Measurements from ENCODE around the gene IER3. TPM values are rescaled to one million over a fixed set of nuclear protein-coding genes. Genes with fewer than 3 reads are reported as not detected.
A peak's percentile ranks its signal among the peaks of the same experiment; 100 is the strongest.

The IER3 gene
- total and polyA plus RNA-seq, 9 of the 15 experiments (the other 6 are each of a cell fraction or from before 2014, with no cell fraction given): 1.5 to 30.0 (median 11.5) TPM

DNA sequence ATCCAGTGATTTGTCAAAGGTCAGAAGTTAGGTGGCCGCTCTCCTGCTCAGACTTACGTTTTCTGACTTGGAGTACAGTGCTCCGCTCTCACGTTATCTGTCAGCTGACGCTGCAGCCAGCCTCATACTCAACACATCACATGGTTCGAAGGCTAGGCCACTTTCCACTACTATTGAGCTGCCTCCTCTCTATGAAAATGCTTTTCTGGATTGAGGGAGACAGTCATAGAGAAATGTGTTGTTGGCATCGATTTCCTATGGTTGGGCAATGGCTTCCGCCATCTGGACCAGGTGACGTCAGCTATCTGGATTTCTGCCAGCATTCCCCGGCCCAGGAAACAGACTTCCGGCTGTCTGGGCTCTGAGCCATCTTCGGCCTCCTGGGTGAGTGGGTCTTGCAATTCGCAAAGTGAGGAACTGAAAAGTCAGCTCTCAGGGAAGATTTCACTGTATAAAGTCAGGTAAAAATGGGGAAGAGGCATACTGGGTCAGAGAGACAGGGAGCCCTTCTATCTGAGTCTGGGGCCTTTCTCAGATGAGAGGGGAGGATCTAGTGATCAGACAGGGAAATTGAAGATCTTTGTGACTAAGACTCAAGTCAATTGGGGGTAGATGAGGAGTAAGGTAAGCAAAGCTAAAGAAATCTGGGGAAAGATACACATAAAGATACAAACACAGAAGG lies 37.5 kb upstream of the IER3 start (continued):
- TF ChIP-seq, protein P1, sequence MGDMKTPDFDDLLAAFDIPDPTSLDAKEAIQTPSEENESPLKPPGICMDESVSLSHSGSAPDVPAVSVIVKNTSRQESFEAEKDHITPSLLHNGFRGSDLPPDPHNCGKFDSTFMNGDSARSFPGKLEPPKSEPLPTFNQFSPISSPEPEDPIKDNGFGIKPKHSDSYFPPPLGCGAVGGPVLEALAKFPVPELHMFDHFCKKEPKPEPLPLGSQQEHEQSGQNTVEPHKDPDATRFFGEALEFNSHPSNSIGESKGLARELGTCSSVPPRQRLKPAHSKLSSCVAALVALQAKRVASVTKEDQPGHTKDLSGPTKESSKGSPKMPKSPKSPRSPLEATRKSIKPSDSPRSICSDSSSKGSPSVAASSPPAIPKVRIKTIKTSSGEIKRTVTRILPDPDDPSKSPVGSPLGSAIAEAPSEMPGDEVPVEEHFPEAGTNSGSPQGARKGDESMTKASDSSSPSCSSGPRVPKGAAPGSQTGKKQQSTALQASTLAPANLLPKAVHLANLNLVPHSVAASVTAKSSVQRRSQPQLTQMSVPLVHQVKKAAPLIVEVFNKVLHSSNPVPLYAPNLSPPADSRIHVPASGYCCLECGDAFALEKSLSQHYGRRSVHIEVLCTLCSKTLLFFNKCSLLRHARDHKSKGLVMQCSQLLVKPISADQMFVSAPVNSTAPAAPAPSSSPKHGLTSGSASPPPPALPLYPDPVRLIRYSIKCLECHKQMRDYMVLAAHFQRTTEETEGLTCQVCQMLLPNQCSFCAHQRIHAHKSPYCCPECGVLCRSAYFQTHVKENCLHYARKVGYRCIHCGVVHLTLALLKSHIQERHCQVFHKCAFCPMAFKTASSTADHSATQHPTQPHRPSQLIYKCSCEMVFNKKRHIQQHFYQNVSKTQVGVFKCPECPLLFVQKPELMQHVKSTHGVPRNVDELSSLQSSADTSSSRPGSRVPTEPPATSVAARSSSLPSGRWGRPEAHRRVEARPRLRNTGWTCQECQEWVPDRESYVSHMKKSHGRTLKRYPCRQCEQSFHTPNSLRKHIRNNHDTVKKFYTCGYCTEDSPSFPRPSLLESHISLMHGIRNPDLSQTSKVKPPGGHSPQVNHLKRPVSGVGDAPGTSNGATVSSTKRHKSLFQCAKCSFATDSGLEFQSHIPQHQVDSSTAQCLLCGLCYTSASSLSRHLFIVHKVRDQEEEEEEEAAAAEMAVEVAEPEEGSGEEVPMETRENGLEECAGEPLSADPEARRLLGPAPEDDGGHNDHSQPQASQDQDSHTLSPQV (IDR thresholded peaks at IDR 0.05): peak; percentile 99
- TF ChIP-seq, protein P2, sequence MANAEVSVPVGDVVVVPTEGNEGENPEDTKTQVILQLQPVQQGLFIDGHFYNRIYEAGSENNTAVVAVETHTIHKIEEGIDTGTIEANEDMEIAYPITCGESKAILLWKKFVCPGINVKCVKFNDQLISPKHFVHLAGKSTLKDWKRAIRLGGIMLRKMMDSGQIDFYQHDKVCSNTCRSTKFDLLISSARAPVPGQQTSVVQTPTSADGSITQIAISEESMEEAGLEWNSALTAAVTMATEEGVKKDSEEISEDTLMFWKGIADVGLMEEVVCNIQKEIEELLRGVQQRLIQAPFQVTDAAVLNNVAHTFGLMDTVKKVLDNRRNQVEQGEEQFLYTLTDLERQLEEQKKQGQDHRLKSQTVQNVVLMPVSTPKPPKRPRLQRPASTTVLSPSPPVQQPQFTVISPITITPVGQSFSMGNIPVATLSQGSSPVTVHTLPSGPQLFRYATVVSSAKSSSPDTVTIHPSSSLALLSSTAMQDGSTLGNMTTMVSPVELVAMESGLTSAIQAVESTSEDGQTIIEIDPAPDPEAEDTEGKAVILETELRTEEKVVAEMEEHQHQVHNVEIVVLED (CRISPR knock-in tag; IDR thresholded peaks at IDR 0.05): peak; percentile 62
- TF ChIP-seq NCOA4 (IDR thresholded peaks at IDR 0.05; ENCODE audit: partially characterized antibody): no peak
- TF ChIP-seq, protein P3, sequence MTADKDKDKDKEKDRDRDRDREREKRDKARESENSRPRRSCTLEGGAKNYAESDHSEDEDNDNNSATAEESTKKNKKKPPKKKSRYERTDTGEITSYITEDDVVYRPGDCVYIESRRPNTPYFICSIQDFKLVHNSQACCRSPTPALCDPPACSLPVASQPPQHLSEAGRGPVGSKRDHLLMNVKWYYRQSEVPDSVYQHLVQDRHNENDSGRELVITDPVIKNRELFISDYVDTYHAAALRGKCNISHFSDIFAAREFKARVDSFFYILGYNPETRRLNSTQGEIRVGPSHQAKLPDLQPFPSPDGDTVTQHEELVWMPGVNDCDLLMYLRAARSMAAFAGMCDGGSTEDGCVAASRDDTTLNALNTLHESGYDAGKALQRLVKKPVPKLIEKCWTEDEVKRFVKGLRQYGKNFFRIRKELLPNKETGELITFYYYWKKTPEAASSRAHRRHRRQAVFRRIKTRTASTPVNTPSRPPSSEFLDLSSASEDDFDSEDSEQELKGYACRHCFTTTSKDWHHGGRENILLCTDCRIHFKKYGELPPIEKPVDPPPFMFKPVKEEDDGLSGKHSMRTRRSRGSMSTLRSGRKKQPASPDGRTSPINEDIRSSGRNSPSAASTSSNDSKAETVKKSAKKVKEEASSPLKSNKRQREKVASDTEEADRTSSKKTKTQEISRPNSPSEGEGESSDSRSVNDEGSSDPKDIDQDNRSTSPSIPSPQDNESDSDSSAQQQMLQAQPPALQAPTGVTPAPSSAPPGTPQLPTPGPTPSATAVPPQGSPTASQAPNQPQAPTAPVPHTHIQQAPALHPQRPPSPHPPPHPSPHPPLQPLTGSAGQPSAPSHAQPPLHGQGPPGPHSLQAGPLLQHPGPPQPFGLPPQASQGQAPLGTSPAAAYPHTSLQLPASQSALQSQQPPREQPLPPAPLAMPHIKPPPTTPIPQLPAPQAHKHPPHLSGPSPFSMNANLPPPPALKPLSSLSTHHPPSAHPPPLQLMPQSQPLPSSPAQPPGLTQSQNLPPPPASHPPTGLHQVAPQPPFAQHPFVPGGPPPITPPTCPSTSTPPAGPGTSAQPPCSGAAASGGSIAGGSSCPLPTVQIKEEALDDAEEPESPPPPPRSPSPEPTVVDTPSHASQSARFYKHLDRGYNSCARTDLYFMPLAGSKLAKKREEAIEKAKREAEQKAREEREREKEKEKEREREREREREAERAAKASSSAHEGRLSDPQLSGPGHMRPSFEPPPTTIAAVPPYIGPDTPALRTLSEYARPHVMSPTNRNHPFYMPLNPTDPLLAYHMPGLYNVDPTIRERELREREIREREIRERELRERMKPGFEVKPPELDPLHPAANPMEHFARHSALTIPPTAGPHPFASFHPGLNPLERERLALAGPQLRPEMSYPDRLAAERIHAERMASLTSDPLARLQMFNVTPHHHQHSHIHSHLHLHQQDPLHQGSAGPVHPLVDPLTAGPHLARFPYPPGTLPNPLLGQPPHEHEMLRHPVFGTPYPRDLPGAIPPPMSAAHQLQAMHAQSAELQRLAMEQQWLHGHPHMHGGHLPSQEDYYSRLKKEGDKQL (CRISPR knock-in tag; IDR thresholded peaks at IDR 0.05; ENCODE audit: borderline replicate concordance): no peak
- TF ChIP-seq ZNF282 (CRISPR knock-in tag; IDR thresholded peaks at IDR 0.05): no peak
- no peak for TF ChIP-seq MECOM (CRISPR knock-in tag; IDR thresholded peaks at IDR 0.05)
- no peak for TF ChIP-seq ZNF232 (CRISPR knock-in tag; IDR thresholded peaks at IDR 0.05)
- TF ChIP-seq, protein P4, sequence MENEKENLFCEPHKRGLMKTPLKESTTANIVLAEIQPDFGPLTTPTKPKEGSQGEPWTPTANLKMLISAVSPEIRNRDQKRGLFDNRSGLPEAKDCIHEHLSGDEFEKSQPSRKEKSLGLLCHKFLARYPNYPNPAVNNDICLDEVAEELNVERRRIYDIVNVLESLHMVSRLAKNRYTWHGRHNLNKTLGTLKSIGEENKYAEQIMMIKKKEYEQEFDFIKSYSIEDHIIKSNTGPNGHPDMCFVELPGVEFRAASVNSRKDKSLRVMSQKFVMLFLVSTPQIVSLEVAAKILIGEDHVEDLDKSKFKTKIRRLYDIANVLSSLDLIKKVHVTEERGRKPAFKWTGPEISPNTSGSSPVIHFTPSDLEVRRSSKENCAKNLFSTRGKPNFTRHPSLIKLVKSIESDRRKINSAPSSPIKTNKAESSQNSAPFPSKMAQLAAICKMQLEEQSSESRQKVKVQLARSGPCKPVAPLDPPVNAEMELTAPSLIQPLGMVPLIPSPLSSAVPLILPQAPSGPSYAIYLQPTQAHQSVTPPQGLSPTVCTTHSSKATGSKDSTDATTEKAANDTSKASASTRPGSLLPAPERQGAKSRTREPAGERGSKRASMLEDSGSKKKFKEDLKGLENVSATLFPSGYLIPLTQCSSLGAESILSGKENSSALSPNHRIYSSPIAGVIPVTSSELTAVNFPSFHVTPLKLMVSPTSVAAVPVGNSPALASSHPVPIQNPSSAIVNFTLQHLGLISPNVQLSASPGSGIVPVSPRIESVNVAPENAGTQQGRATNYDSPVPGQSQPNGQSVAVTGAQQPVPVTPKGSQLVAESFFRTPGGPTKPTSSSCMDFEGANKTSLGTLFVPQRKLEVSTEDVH (IDR thresholded peaks at IDR 0.05; ENCODE audit: low read depth, partially characterized antibody): no peak
- no peak for TF ChIP-seq XRCC3 (IDR thresholded peaks at IDR 0.05)
- TF ChIP-seq C11orf30 (IDR thresholded peaks at IDR 0.05; ENCODE audit: low read depth): peak; percentile 49; the same call in 1 of the 2 replicates
- peak; percentile 24 for TF ChIP-seq SAP30 (IDR thresholded peaks at IDR 0.05; ENCODE audit: borderline replicate concordance, insufficient read depth, low read depth, low read length, poor library complexity, severe bottlenecking)
- TF ChIP-seq SMARCC2 (IDR thresholded peaks at IDR 0.05; ENCODE audit: low read depth): peak; percentile 81
- no peak for TF ChIP-seq SRSF9 (IDR thresholded peaks at IDR 0.05; ENCODE audit: borderline replicate concordance, low read depth, low read length)
